Mesendoderm (in vitro differentiated cells): ENCODE measurements around the gene DMWD.

Source experiments
- DNase-seq: peaks from one replicate; pipeline ENCODE4 v3.0.0; 2013
- H2AK5ac ChIP-seq: 2 replicates; pipeline ENCODE4 v1.6.1; 2013; ENCODE audit warnings: low read length, inconsistent platforms
- H2BK120ac ChIP-seq: 2 replicates; pipeline ENCODE4 v1.6.1; 2013; ENCODE audit warnings: low read depth, mild to moderate bottlenecking, low read length, moderate library complexity, mixed read lengths
- H2BK15ac ChIP-seq: replicated peaks from 2 replicates; pipeline ENCODE4 v1.6.1; 2013; ENCODE audit warnings: low read depth, mild to moderate bottlenecking, moderate library complexity
- H2BK5ac ChIP-seq: 2 replicates; pipeline ENCODE4 v1.6.1; 2013; ENCODE audit warnings: low read length, inconsistent platforms
- H3K18ac ChIP-seq: 2 replicates; pipeline ENCODE4 v1.6.1; 2013; ENCODE audit warnings: mild to moderate bottlenecking, low read length, mixed read lengths
- H3K23ac ChIP-seq: one replicate; pipeline ENCODE4 v1.6.1; 2013; ENCODE audit warnings: low read length
- H3K27ac ChIP-seq: 2 replicates; pipeline ENCODE4 v1.5.1; 2013; ENCODE audit warnings: low read depth, mild to moderate bottlenecking, inconsistent platforms, low read length, moderate library complexity
- H3K27me3 ChIP-seq: 2 replicates; pipeline ENCODE4 v1.6.1; 2013; ENCODE audit warnings: low read length, control low read depth, mild to moderate bottlenecking, inconsistent platforms; ENCODE audit not compliant: insufficient read depth, poor library complexity
- H3K36me3 ChIP-seq: 2 replicates; pipeline ENCODE4 v1.6.1; 2013; ENCODE audit warnings: low read length, inconsistent platforms; ENCODE audit not compliant: control insufficient read depth, insufficient read depth
- H3K4ac ChIP-seq: one replicate; pipeline ENCODE4 v1.6.1; 2013; ENCODE audit warnings: low read depth, mild to moderate bottlenecking, low read length, moderate library complexity
- H3K4me1 ChIP-seq: 2 replicates; pipeline ENCODE4 v1.6.1; 2013; ENCODE audit warnings: low read depth, low read length, inconsistent platforms; ENCODE audit not compliant: control insufficient read depth
- H3K4me2 ChIP-seq: 2 replicates; pipeline ENCODE4 v1.6.1; 2013; ENCODE audit warnings: low read length
- H3K4me3 ChIP-seq: 2 replicates; pipeline ENCODE4 v1.5.1; 2013; ENCODE audit warnings: mild to moderate bottlenecking, low read length
- H3K56ac ChIP-seq: one replicate; pipeline ENCODE4 v1.6.1; 2013; ENCODE audit warnings: low read length
- H3K79me1 ChIP-seq: 2 replicates; pipeline ENCODE4 v1.6.1; 2013; ENCODE audit warnings: low read length, inconsistent platforms
- H3K79me2 ChIP-seq: 2 replicates; pipeline ENCODE4 v1.6.1; 2013; ENCODE audit warnings: mild to moderate bottlenecking, low read length; ENCODE audit not compliant: control insufficient read depth, insufficient read depth
- H3K9ac ChIP-seq: 2 replicates; pipeline ENCODE4 v1.6.1; 2013; ENCODE audit warnings: low read length, inconsistent platforms
- H4K5ac ChIP-seq: one replicate; pipeline ENCODE4 v1.6.1; 2013; ENCODE audit warnings: low read length
- H4K8ac ChIP-seq: one replicate; pipeline ENCODE4 v1.6.1; 2013; ENCODE audit warnings: low read depth, mild to moderate bottlenecking, control low read depth, low read length, moderate library complexity
- WGBS: extraction: QIAGEN DNeasy Blood & Tissue Kit; methylation state at CpG from one replicate; pipeline ENCODE4 v1.1.7; 2013; ENCODE audit warnings: low lambda C conversion rate, missing lambda C conversion rate; ENCODE audit not compliant: insufficient coverage; ENCODE audit errors: extremely low coverage; 5-methylcytosine and 5-hydroxymethylcytosine counted together

DMWD gene

GRCh38 chr19:45827459-45828093 lies 34.9 kb upstream of the DMWD start:
- H2AK5ac ChIP-seq: no peak overlapping the region
- no peak overlapping the region for H3K27ac ChIP-seq
- no peaks in the 10 kb centered on the region for H3K79me1 ChIP-seq
- H3K23ac ChIP-seq: no peak overlapping the region
- no peak overlapping the region for H3K56ac ChIP-seq
- no CpG with 5 or more reads among the region's 16 CpGs for WGBS
- no peak overlapping the region for H3K4me2 ChIP-seq
- H2BK120ac ChIP-seq: no peak overlapping the region
- H3K79me2 ChIP-seq: no peaks in the 10 kb centered on the region
- peaks cover 30% of the 10 kb centered on the region for H3K36me3 ChIP-seq
- H3K18ac ChIP-seq: no peak overlapping the region
- H2BK5ac ChIP-seq: no peak overlapping the region
- no peaks in the 10 kb centered on the region for H3K27me3 ChIP-seq
- no peak overlapping the region for H4K5ac ChIP-seq
- H4K8ac ChIP-seq: no peak overlapping the region
- no peak overlapping the region for H2BK15ac ChIP-seq
- no peak overlapping the region for H3K4ac ChIP-seq
- no peak overlapping the region for H3K4me3 ChIP-seq
- no peak overlapping the region for H3K9ac ChIP-seq
- DNase-seq: no peak
- no peaks in the 10 kb centered on the region for H3K4me1 ChIP-seq

GRCh38 chr19:45826934-45827333 lies 34.3 kb upstream of the DMWD start:
- Histone ChIP-seq H3K79me2 (no peaks in the 10 kb centered on the region), H3K27me3 (no peaks in the 10 kb centered on the region), H3K9ac (no peak overlapping the region), H2BK15ac (no peak overlapping the region), H3K23ac (no peak overlapping the region), H4K8ac (no peak overlapping the region), H3K4me1 (no peaks in the 10 kb centered on the region), H2AK5ac (no peak overlapping the region), H2BK5ac (no peak overlapping the region), H2BK120ac (no peak overlapping the region), H3K79me1 (no peaks in the 10 kb centered on the region), H4K5ac (no peak overlapping the region), H3K36me3 (peaks cover 28% of the 10 kb centered on the region), H3K56ac (no peak overlapping the region), H3K4me3 (no peak overlapping the region), H3K4ac (no peak overlapping the region), H3K18ac (no peak overlapping the region), H3K4me2 (no peak overlapping the region), H3K27ac (no peak overlapping the region)
- no CpG with 5 or more reads among the region's 11 CpGs for WGBS
- no peak for DNase-seq

GRCh38 chr19:45825917-45826893 lies 33.6 kb upstream of the DMWD start:
- Histone ChIP-seq H3K9ac (no peak overlapping the region), H3K27me3 (no peaks in the 10 kb centered on the region), H3K4me3 (no peak overlapping the region), H3K36me3 (peaks cover 28% of the 10 kb centered on the region), H3K56ac (no peak overlapping the region), H4K5ac (no peak overlapping the region), H2AK5ac (no peak overlapping the region), H3K27ac (no peak overlapping the region), H3K4me2 (no peak overlapping the region), H2BK15ac (no peak overlapping the region), H3K79me2 (no peaks in the 10 kb centered on the region), H4K8ac (no peak overlapping the region), H3K18ac (no peak overlapping the region), H3K4me1 (no peaks in the 10 kb centered on the region), H2BK120ac (no peak overlapping the region), H3K23ac (no peak overlapping the region), H3K79me1 (no peaks in the 10 kb centered on the region), H2BK5ac (no peak overlapping the region), H3K4ac (no peak overlapping the region)
- DNase-seq: no peak
- WGBS: no CpG with 5 or more reads among the region's 22 CpGs

DNA sequence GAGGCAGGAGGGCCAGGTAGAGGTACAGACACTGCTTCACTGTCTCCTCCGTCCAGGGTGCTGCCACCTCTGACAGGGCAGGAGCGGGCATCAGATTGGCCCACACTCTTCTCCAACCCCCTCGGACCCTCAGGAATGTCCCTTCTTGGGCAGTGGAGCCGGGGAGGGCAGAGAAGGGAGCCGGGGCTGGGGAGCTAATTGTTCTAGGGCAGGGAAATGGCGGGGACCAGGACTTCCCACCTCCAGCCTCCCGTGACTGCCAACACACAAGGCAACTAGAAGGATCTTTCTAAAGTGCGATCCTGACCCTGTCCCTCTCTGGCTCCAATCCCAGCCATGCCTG lies 32.6 kb upstream of the DMWD start:
- no peak for DNase-seq
- Histone ChIP-seq H2BK120ac (no peak overlapping the region), H3K56ac (no peak overlapping the region), H3K27me3 (no peaks in the 10 kb centered on the region), H3K9ac (no peak overlapping the region), H4K5ac (no peak overlapping the region), H2BK5ac (no peak overlapping the region), H3K23ac (no peak overlapping the region), H3K79me1 (no peaks in the 10 kb centered on the region), H3K79me2 (no peaks in the 10 kb centered on the region), H3K18ac (no peak overlapping the region), H3K4me2 (no peak overlapping the region), H3K4me1 (no peaks in the 10 kb centered on the region), H3K4ac (no peak overlapping the region), H2BK15ac (no peak overlapping the region), H3K27ac (no peak overlapping the region), H2AK5ac (no peak overlapping the region), H3K36me3 (peaks cover 25% of the 10 kb centered on the region), H4K8ac (no peak overlapping the region), H3K4me3 (no peak overlapping the region)
- no CpG with 5 or more reads among the region's 8 CpGs for whole genome bisulfite sequencing

GRCh38 chr19:45824531-45825262 lies 32.1 kb upstream of the DMWD start:
- Histone ChIP-seq H3K27me3 (no peaks in the 10 kb centered on the region), H2AK5ac (no peak overlapping the region), H3K4me2 (no peak overlapping the region), H2BK120ac (no peak overlapping the region), H3K23ac (no peak overlapping the region), H2BK15ac (no peak overlapping the region), H3K79me1 (no peaks in the 10 kb centered on the region), H2BK5ac (no peak overlapping the region), H4K8ac (no peak overlapping the region), H3K79me2 (no peaks in the 10 kb centered on the region), H3K27ac (no peak overlapping the region), H3K4ac (no peak overlapping the region), H3K56ac (no peak overlapping the region), H3K9ac (no peak overlapping the region), H3K4me1 (no peaks in the 10 kb centered on the region), H3K36me3 (peaks cover 22% of the 10 kb centered on the region), H4K5ac (no peak overlapping the region), H3K4me3 (no peak overlapping the region), H3K18ac (no peak overlapping the region)
- no peak for DNase-seq
- no CpG with 5 or more reads among the region's 26 CpGs for WGBS
